K562 (cell line): ENCODE results near the gene FGD1.

ENCODE experiments used
- CAMTA2 ChIP-seq: fragments of 250-450 bp; sonication (Bioruptor Pico); conservative IDR thresholded peaks from 2 replicates; pipeline ENCODE4 v1.5.1; 2022
- CTCF ChIP-seq, 3 experiments: IDR thresholded peaks in 2 of 3; conservative IDR thresholded peaks in 1 of 3; 2 replicates each; pipeline ENCODE4 v1.5.1; 2011 to 2012; ENCODE audit warnings: low read length in 3 of 3, mild to moderate bottlenecking in 3 of 3, control low read depth in 2 of 3, improper control_type of control experiment in 1 of 3, inconsistent platforms in 1 of 3, low read depth in 1 of 3, mixed read lengths in 1 of 3, moderate library complexity in 1 of 3; ENCODE audit not compliant: insufficient read depth in 2 of 3
- FOXJ3 ChIP-seq: sonication (generic); formaldehyde crosslinking; IDR thresholded peaks from 2 replicates; pipeline ENCODE4 v1.4.0; 2020; ENCODE audit warnings: mild to moderate bottlenecking, missing genetic modification reagents
- GABPA ChIP-seq: fragments of 200-800 bp; sonication (Bioruptor generic); conservative IDR thresholded peaks from 2 replicates; pipeline ENCODE4 v1.6.1; 2016; ENCODE audit warnings: low read depth, missing genetic modification characterization, missing compliant biosample characterization
- HDAC2 ChIP-seq: fragments of 450-650 bp; IDR thresholded peaks from 2 replicates; pipeline ENCODE4 v1.6.1; 2016; ENCODE audit warnings: mild to moderate bottlenecking
- KAT7 ChIP-seq: sonication (generic); formaldehyde crosslinking; IDR thresholded peaks from 2 replicates; pipeline ENCODE4 v1.8.0; 2022; ENCODE audit warnings: missing genetic modification reagents, mild to moderate bottlenecking, borderline replicate concordance
- MED1 ChIP-seq: sonication (generic); formaldehyde crosslinking; IDR thresholded peaks from 2 replicates; pipeline ENCODE4 v1.8.1; 2023; ENCODE audit warnings: missing genetic modification reagents, borderline replicate concordance
- MYC ChIP-seq, 2 experiments: fragments of 250-450 bp in 1 of 2; sonication (Bioruptor Pico) in 1 of 2; IDR thresholded peaks; 2 replicates each; pipeline versions ENCODE4 v1.5.1 to v1.6.1; 2012 to 2021; ENCODE audit warnings: low read depth in 2 of 2, borderline replicate concordance in 1 of 2, improper control_type of control experiment in 1 of 2, low read length in 1 of 2, mild to moderate bottlenecking in 1 of 2, moderate library complexity in 1 of 2
- NR2C2 ChIP-seq, 2 experiments: fragments of 200-800 bp in 1 of 2; sonication (Bioruptor generic) in 1 of 2; sonication (generic) in 1 of 2; formaldehyde crosslinking in 1 of 2; IDR thresholded peaks; 2 replicates each; pipeline versions ENCODE4 v1.6.1 to v1.8.0; 2016 to 2022; ENCODE audit warnings: mild to moderate bottlenecking in 1 of 2, missing compliant biosample characterization in 1 of 2, missing genetic modification characterization in 1 of 2, missing genetic modification reagents in 1 of 2
- PKNOX1 ChIP-seq: fragments of 450-650 bp; IDR thresholded peaks from 2 replicates; pipeline ENCODE4 v1.6.1; 2016
- PPARD ChIP-seq: fragments of 250-450 bp; sonication (Bioruptor Pico); IDR thresholded peaks from 2 replicates; pipeline ENCODE4 v1.8.0; 2022; ENCODE audit warnings: inconsistent platforms, mild to moderate bottlenecking, moderate library complexity
- ZNF124 ChIP-seq: sonication (generic); formaldehyde crosslinking; IDR thresholded peaks from 2 replicates; pipeline ENCODE4 v1.8.1; 2022; ENCODE audit warnings: missing genetic modification reagents

GRCh38 chrX:54479136-54480111 is 16.6 kb downstream of the FGD1 start:
- TF ChIP-seq NR2C2 (CRISPR knock-in tag; IDR thresholded peaks at IDR 0.05) (no peak), NR2C2 (tag; IDR thresholded peaks at IDR 0.05) (no peak), FOXJ3 (no peak), GABPA (no peak), HDAC2 (no peak), PKNOX1 (no peak), MYC (IDR thresholded peaks at IDR 0.05; ENCODE audit: low read depth, low read length) (no peak), MYC (CRISPR knock-in tag; IDR thresholded peaks at IDR 0.05; ENCODE audit: borderline replicate concordance, low read depth) (no peak), CAMTA2 (CRISPR knock-in tag) (no peak), KAT7 (no peak), ZNF124 (CRISPR knock-in tag) (no peak), CTCF (IDR thresholded peaks at IDR 0.05 in 2 of 3, conservative IDR thresholded peaks at IDR 0.05 in 1 of 3; ENCODE audit: insufficient read depth in 2 of 3, low read depth in 1 of 3, low read length in 3 of 3) (no peak), MED1 (CRISPR knock-in tag) (no peak), PPARD (no peak)
